ENCODE data around the gene ZNF860.
A peak's percentile ranks its signal among the peaks of the same experiment; 100 is the strongest.

Gene ZNF860

GRCh38 chr3:31947671-31948091 is 33.9 kb upstream of the ZNF860 start:
- no peak overlapping the region for H3K4me3 ChIP-seq (ENCODE audit: low read length)
- H3K36me3 ChIP-seq (ENCODE audit: control insufficient read depth, insufficient read depth, low read length, severe bottlenecking) = no peaks in the 10 kb centered on the region
- H3K9ac ChIP-seq (ENCODE audit: low read length) = no peak overlapping the region
- no peaks in the 10 kb centered on the region for H3K27me3 ChIP-seq (replicated peaks; ENCODE audit: control insufficient read depth, insufficient read depth, low read length)
- no peak for DNase-seq (ENCODE audit: low read depth)
- peaks cover 4% of the 10 kb centered on the region for H3K9me3 ChIP-seq (ENCODE audit: control insufficient read depth, low read length)
- H3K4me1 ChIP-seq (ENCODE audit: control insufficient read depth, insufficient read depth, low read length) = peaks cover 16% of the 10 kb centered on the region

DNA sequence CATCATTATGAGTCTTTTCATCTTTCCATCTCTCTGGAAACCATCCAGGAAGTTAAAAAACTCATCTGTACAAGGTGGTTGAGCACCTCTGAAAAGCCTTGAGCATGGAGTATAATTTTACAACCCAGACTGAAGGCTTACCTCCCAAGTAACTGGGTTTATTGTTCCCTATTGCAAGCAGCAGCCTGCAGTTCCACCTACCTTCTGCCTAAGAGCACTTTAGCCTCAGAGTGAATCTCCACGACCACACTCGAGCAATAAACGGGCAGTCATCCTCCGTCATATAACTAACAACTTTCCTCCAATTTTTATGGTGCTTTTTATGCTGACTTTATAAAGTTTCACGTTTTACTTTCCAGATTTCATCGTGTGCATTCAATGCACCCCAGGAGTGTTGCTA is 33.3 kb upstream of the ZNF860 start:
- DNase-seq (ENCODE audit: low read depth) = no peak
- Histone ChIP-seq H3K4me3 (ENCODE audit: low read length) (no peak overlapping the region), H3K36me3 (ENCODE audit: control insufficient read depth, insufficient read depth, low read length, severe bottlenecking) (no peaks in the 10 kb centered on the region), H3K9ac (ENCODE audit: low read length) (no peak overlapping the region), H3K4me1 (ENCODE audit: control insufficient read depth, insufficient read depth, low read length) (peaks cover 16% of the 10 kb centered on the region), H3K27me3 (replicated peaks; ENCODE audit: control insufficient read depth, insufficient read depth, low read length) (no peaks in the 10 kb centered on the region), H3K9me3 (ENCODE audit: control insufficient read depth, low read length) (peaks cover 4% of the 10 kb centered on the region)

DNA sequence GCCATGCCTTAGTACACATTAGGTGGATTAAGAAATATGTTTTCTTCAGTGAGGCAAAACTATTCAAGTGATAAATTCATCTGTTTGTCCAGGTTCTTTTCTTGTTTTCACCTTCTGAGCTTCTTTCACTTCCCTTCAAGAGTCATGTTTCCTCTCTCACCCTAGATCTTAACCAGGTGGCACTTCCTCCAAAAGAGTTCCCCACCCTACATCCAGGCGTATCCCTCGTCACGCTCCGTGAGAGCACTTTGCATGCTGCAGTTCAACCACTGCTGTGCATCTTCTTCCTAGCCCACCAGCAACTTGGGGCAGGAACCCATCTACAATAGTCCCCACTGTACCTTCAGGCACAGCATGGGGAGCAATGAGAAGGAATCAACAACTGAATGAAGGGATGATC is 29.3 kb upstream of the ZNF860 start:
- H3K9ac ChIP-seq (ENCODE audit: low read length) = no peak overlapping the region
- peaks cover 9% of the 10 kb centered on the region for H3K4me1 ChIP-seq (ENCODE audit: control insufficient read depth, insufficient read depth, low read length)
- H3K9me3 ChIP-seq (ENCODE audit: control insufficient read depth, low read length) = peaks cover 17% of the 10 kb centered on the region
- no peaks in the 10 kb centered on the region for H3K36me3 ChIP-seq (ENCODE audit: control insufficient read depth, insufficient read depth, low read length, severe bottlenecking)
- no peak overlapping the region for H3K4me3 ChIP-seq (ENCODE audit: low read length)
- DNase-seq (ENCODE audit: low read depth) = no peak
- no peaks in the 10 kb centered on the region for H3K27me3 ChIP-seq (replicated peaks; ENCODE audit: control insufficient read depth, insufficient read depth, low read length)

GRCh38 chr3:31953091-31953490 is 28.5 kb upstream of the ZNF860 start:
- DNase-seq (ENCODE audit: low read depth) = no peak
- Histone ChIP-seq H3K4me3 (ENCODE audit: low read length) (no peak overlapping the region), H3K9me3 (ENCODE audit: control insufficient read depth, low read length) (peaks cover 17% of the 10 kb centered on the region), H3K27me3 (replicated peaks; ENCODE audit: control insufficient read depth, insufficient read depth, low read length) (no peaks in the 10 kb centered on the region), H3K9ac (ENCODE audit: low read length) (no peak overlapping the region), H3K36me3 (ENCODE audit: control insufficient read depth, insufficient read depth, low read length, severe bottlenecking) (no peaks in the 10 kb centered on the region), H3K4me1 (ENCODE audit: control insufficient read depth, insufficient read depth, low read length) (peaks cover 15% of the 10 kb centered on the region)

- Histone ChIP-seq H3K4me1 (ENCODE audit: control insufficient read depth, insufficient read depth, low read length) (peaks cover 21% of the 10 kb centered on the region), H3K9me3 (ENCODE audit: control insufficient read depth, low read length) (peaks cover 17% of the 10 kb centered on the region), H3K9ac (ENCODE audit: low read length) (no peak overlapping the region), H3K27me3 (replicated peaks; ENCODE audit: control insufficient read depth, insufficient read depth, low read length) (no peaks in the 10 kb centered on the region), H3K4me3 (ENCODE audit: low read length) (no peak overlapping the region), H3K36me3 (ENCODE audit: control insufficient read depth, insufficient read depth, low read length, severe bottlenecking) (no peaks in the 10 kb centered on the region)
- no peak for DNase-seq (ENCODE audit: low read depth)
These were observed 27.9 kb upstream of the ZNF860 start for GRCh38 chr3:31953636-31954035.

GRCh38 chr3:31955581-31955980 is 26.0 kb upstream of the ZNF860 start:
- Histone ChIP-seq H3K36me3 (ENCODE audit: control insufficient read depth, insufficient read depth, low read length, severe bottlenecking) (no peaks in the 10 kb centered on the region), H3K9ac (ENCODE audit: low read length) (no peak overlapping the region), H3K27me3 (replicated peaks; ENCODE audit: control insufficient read depth, insufficient read depth, low read length) (no peaks in the 10 kb centered on the region), H3K4me1 (ENCODE audit: control insufficient read depth, insufficient read depth, low read length) (peaks cover 40% of the 10 kb centered on the region), H3K4me3 (ENCODE audit: low read length) (no peak overlapping the region), H3K9me3 (ENCODE audit: control insufficient read depth, low read length) (peaks cover 15% of the 10 kb centered on the region)
- DNase-seq (ENCODE audit: low read depth) = no peak

DNA sequence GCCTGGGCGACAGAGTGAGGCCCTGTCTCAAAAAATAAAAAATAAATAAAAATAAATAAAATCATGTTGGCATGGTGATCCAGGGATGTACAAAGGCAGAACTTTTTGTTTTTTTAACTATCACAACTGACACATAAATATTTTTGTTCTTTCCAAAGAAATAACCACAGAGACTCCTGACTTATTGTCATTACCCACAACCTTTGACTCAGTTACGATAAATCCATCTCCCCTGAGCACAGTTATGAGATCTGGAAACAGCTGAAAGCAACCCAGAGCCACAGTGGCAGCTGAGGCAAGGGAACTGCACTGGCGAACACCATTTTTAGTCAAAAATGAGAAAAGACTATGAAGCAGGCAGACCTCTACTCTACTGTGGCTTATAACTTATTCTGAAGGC is 24.4 kb upstream of the ZNF860 start:
- Histone ChIP-seq H3K4me1 (ENCODE audit: control insufficient read depth, insufficient read depth, low read length) (peaks cover 49% of the 10 kb centered on the region), H3K36me3 (ENCODE audit: control insufficient read depth, insufficient read depth, low read length, severe bottlenecking) (no peaks in the 10 kb centered on the region), H3K9ac (ENCODE audit: low read length) (peak overlapping the region; percentile 53), H3K27me3 (replicated peaks; ENCODE audit: control insufficient read depth, insufficient read depth, low read length) (no peaks in the 10 kb centered on the region), H3K4me3 (ENCODE audit: low read length) (peak overlapping the region; percentile 44), H3K9me3 (ENCODE audit: control insufficient read depth, low read length) (peaks cover 13% of the 10 kb centered on the region)
- no peak for DNase-seq (ENCODE audit: low read depth)

GRCh38 chr3:31958701-31959152 is 22.8 kb upstream of the ZNF860 start:
- Histone ChIP-seq H3K4me3 (ENCODE audit: low read length) (peak overlapping the region; percentile 76), H3K36me3 (ENCODE audit: control insufficient read depth, insufficient read depth, low read length, severe bottlenecking) (no peaks in the 10 kb centered on the region), H3K27me3 (replicated peaks; ENCODE audit: control insufficient read depth, insufficient read depth, low read length) (no peaks in the 10 kb centered on the region), H3K4me1 (ENCODE audit: control insufficient read depth, insufficient read depth, low read length) (peaks cover 57% of the 10 kb centered on the region), H3K9ac (ENCODE audit: low read length) (peak overlapping the region; percentile 78), H3K9me3 (ENCODE audit: control insufficient read depth, low read length) (peaks cover 13% of the 10 kb centered on the region)
- DNase-seq (ENCODE audit: low read depth) = peak; percentile 52

GRCh38 chr3:31959251-31959650 is 22.3 kb upstream of the ZNF860 start:
- H3K4me3 ChIP-seq (ENCODE audit: low read length) = peak overlapping the region; percentile 76
- peak overlapping the region; percentile 78 for H3K9ac ChIP-seq (ENCODE audit: low read length)
- no peak for DNase-seq (ENCODE audit: low read depth)
- H3K27me3 ChIP-seq (replicated peaks; ENCODE audit: control insufficient read depth, insufficient read depth, low read length) = no peaks in the 10 kb centered on the region
- H3K9me3 ChIP-seq (ENCODE audit: control insufficient read depth, low read length) = peaks cover 13% of the 10 kb centered on the region
- peaks cover 57% of the 10 kb centered on the region for H3K4me1 ChIP-seq (ENCODE audit: control insufficient read depth, insufficient read depth, low read length)
- no peaks in the 10 kb centered on the region for H3K36me3 ChIP-seq (ENCODE audit: control insufficient read depth, insufficient read depth, low read length, severe bottlenecking)

DNA sequence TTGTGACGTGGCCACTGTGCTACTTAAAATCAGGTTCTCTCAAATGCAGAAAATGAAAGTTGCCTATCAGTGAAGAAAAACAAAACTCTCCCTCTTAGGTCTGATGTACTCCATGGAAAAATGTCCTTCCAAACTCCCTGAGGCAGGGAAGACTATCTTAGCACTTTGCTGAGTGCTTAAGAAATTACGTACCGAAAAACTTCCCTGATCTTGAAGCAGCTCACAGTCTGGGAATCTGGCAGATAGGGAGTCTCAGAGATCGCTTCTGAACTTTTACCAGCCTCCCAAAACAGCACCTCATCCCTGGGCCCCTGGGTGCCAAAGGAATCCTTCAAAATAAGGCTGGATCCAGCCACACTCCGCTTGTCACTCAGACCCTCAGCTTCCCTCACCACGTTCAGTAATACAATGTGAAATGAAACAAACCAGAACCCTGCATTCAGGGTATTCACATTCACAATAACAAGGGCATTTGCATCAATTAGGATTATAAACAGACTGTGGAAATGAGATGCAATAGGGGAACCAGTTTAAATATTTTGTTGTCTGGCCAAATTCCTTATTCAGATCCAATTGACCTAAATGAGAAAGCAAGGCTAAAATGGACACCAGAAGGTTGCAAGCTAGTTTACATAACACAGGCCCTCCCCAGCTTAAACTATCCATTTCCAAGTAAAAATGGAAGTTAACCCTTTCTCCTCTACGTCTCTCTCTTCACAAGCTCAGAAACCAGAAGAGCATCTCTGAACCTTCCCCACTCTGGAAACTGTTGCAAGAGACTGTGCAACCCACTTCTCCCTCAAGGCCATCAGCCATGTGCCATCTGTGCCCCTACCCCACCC is 21.4 kb upstream of the ZNF860 start:
- Histone ChIP-seq H3K36me3 (ENCODE audit: control insufficient read depth, insufficient read depth, low read length, severe bottlenecking) (no peaks in the 10 kb centered on the region), H3K4me3 (ENCODE audit: low read length) (peak overlapping the region; percentile 76)
- peak; percentile 82 for DNase-seq (ENCODE audit: low read depth)

DNA sequence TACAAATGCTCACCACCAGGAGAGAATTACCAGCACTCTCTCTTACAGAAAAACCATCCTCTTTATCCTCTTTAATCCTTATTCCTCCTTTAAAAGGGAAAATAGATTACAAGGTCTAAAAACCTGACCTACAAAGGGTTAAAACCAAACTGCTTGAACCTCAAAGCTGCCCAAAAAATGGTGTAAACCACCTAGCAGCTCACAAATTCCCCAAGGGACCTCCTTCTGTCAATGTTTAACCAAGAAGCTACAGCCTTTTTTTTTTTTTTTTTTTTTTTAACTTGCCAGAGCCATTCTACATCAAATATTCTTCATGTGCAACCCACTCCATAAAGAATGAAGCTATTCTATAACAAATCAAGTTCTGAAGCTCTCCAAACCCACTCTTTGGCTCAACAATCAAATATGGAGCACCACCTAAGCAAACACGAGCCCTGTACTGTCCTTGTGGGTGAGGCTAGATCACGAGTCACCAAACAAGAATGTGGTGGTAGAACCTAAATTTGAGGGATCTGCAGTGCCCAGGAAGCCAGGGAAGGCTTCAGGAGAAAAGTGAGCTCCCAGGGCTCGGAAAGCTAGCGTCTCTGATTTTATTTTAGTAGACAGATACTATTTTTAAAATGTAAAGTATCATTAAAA is 20.6 kb upstream of the ZNF860 start:
- DNase-seq (ENCODE audit: low read depth) = peak; percentile 68
- peak overlapping the region; percentile 76 for H3K4me3 ChIP-seq (ENCODE audit: low read length)

More for the DNA sequence above, 21.4 kb upstream of the ZNF860 start:
- Histone ChIP-seq H3K4me1 (ENCODE audit: control insufficient read depth, insufficient read depth, low read length) (peaks cover 57% of the 10 kb centered on the region), H3K27me3 (replicated peaks; ENCODE audit: control insufficient read depth, insufficient read depth, low read length) (no peaks in the 10 kb centered on the region), H3K9me3 (ENCODE audit: control insufficient read depth, low read length) (peaks cover 11% of the 10 kb centered on the region), H3K9ac (ENCODE audit: low read length) (peak overlapping the region; percentile 78)

More for the DNA sequence above, 20.6 kb upstream of the ZNF860 start:
- H3K36me3 ChIP-seq (ENCODE audit: control insufficient read depth, insufficient read depth, low read length, severe bottlenecking) = no peaks in the 10 kb centered on the region
- no peaks in the 10 kb centered on the region for H3K27me3 ChIP-seq (replicated peaks; ENCODE audit: control insufficient read depth, insufficient read depth, low read length)
- peak overlapping the region; percentile 78 for H3K9ac ChIP-seq (ENCODE audit: low read length)
- H3K4me1 ChIP-seq (ENCODE audit: control insufficient read depth, insufficient read depth, low read length) = peaks cover 57% of the 10 kb centered on the region
- H3K9me3 ChIP-seq (ENCODE audit: control insufficient read depth, low read length) = peaks cover 4% of the 10 kb centered on the region

All from adipocyte (in vitro differentiated cells).